ENCODE measurements around the gene LONRF2. TPM values are rescaled to one million over a fixed set of nuclear protein-coding genes. Genes with fewer than 3 reads are reported as not detected.

Gene LONRF2
- total RNA-seq, 1 experiment from 2014 or later, result 2.7 TPM

DNA sequence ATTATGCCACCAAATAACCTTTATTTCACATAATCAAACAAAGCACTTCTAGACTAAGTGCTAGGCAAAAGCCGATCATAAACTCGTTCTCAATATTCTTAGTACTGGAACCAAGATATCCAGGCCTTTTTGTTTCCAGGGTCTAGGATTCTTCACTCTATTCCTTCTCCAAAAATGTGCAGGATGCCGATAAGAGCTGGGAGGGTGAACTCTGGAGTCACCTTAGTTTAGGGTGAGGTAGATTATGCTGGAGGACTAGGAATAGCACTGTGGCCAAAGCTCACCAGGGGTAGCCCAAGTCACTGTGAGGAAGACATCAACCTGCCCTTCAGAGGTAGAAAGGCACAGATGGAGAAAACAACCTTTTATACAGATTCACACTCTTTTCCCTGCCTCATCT is 37.3 kb downstream of the LONRF2 start:
- peaks cover 37 to 42% of the 10 kb centered on the region in 2 experiments for H3K4me1 Mint-ChIP-seq
- no peak overlapping the region for H3K9ac ChIP-seq (ENCODE audit: extremely low read depth, insufficient read length, low read length)
- no peak overlapping the region for H4K5ac ChIP-seq (ENCODE audit: insufficient read length, low read depth, low read length)
- no peaks in the 10 kb centered on the region for H3K79me1 ChIP-seq (ENCODE audit: insufficient read depth, low read depth, low read length, poor library complexity, severe bottlenecking)
- no peaks in the 10 kb centered on the region for H4K20me1 ChIP-seq (ENCODE audit: control insufficient read depth, insufficient read depth, insufficient read length)
- H3K27ac ChIP-seq (ENCODE audit: insufficient read length, low read depth, low read length), result no peak overlapping the region
- H3K27me3 Mint-ChIP-seq (ENCODE audit: low read depth), result no peaks in the 10 kb centered on the region
- no peak overlapping the region for H3K56ac ChIP-seq (ENCODE audit: insufficient read length, low read depth, low read length)
- H3T11ph ChIP-seq (ENCODE audit: low read length), result no peak overlapping the region
- H2BK120ac ChIP-seq (ENCODE audit: low read depth, low read length, poor library complexity, severe bottlenecking), result no peak overlapping the region
- TF ChIP-seq, protein P1, sequence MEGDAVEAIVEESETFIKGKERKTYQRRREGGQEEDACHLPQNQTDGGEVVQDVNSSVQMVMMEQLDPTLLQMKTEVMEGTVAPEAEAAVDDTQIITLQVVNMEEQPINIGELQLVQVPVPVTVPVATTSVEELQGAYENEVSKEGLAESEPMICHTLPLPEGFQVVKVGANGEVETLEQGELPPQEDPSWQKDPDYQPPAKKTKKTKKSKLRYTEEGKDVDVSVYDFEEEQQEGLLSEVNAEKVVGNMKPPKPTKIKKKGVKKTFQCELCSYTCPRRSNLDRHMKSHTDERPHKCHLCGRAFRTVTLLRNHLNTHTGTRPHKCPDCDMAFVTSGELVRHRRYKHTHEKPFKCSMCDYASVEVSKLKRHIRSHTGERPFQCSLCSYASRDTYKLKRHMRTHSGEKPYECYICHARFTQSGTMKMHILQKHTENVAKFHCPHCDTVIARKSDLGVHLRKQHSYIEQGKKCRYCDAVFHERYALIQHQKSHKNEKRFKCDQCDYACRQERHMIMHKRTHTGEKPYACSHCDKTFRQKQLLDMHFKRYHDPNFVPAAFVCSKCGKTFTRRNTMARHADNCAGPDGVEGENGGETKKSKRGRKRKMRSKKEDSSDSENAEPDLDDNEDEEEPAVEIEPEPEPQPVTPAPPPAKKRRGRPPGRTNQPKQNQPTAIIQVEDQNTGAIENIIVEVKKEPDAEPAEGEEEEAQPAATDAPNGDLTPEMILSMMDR (conservative IDR thresholded peaks at IDR 0.05), result no peak
- no peak overlapping the region for H2BK5ac ChIP-seq (ENCODE audit: insufficient read length, low read length)
- H3K23ac ChIP-seq (ENCODE audit: insufficient read length, low read depth, low read length), result no peak overlapping the region
- H3K23me2 ChIP-seq (ENCODE audit: insufficient read length, low read depth, low read length, poor library complexity, severe bottlenecking), result peaks cover 3% of the 10 kb centered on the region
- H2AK5ac ChIP-seq (ENCODE audit: insufficient read length, low read length), result no peak overlapping the region
- H3K4ac ChIP-seq (ENCODE audit: low read depth, low read length), result no peak overlapping the region
- no peak overlapping the region for H2BK15ac ChIP-seq (ENCODE audit: low read depth, low read length)
- no peak overlapping the region for H2BK20ac ChIP-seq (ENCODE audit: low read depth, low read length, poor library complexity, severe bottlenecking)
- no peak overlapping the region for H3K14ac ChIP-seq (ENCODE audit: insufficient read depth, low read length)
- H3K18ac ChIP-seq (ENCODE audit: insufficient read length, low read depth, low read length), result no peak overlapping the region
- no peak overlapping the region for H3K4me3 Mint-ChIP-seq
- H3K27me3 ChIP-seq (ENCODE audit: insufficient read depth, low read length), result no peaks in the 10 kb centered on the region
- H3K9me3 Mint-ChIP-seq, result no peaks in the 10 kb centered on the region
- no CpG with 5 or more reads among the region's 3 CpGs for WGBS (ENCODE audit: extremely low coverage, insufficient read length, low lambda C conversion rate)
- H3K79me2 ChIP-seq (ENCODE audit: insufficient read depth, low read length), result no peaks in the 10 kb centered on the region
- no peak overlapping the region for H3K4me2 ChIP-seq (ENCODE audit: insufficient read depth, insufficient read length, low read length)
- DNase-seq, result no peak
- H4K8ac ChIP-seq (replicated peaks; ENCODE audit: insufficient read length, low read depth, low read length), result no peak overlapping the region
- H3K4me1 ChIP-seq (ENCODE audit: insufficient read depth, low read length), result peaks cover 11% of the 10 kb centered on the region; the same call in 1 of the 2 replicates
- H2BK12ac ChIP-seq (ENCODE audit: insufficient read length, low read depth, low read length), result no peak overlapping the region
- H3K36me3 Mint-ChIP-seq (ENCODE audit: insufficient read depth in 1 of 3, low read depth in 3 of 3), result no peaks in the 10 kb centered on the region
- no peak overlapping the region for H2AFZ ChIP-seq (ENCODE audit: low read length)
- H4K91ac ChIP-seq (ENCODE audit: insufficient read length, low read depth, low read length), result no peak overlapping the region
- H3K9me3 ChIP-seq (ENCODE audit: control insufficient read depth, low read depth, low read length), result no peaks in the 10 kb centered on the region
- H3K27ac Mint-ChIP-seq, result no peak overlapping the region

Measured in H9 (cell line).